ENCODE results near the gene THRB. TPM values are rescaled to one million over a fixed set of nuclear protein-coding genes. Genes with fewer than 3 reads are reported as not detected.
"Not testable (repeated sequence)": the region's sequence is repeated elsewhere in the genome, so short reads cannot be mapped to it uniquely, and the experiment has no call there.

The THRB gene
- total RNA-seq, 5 donors from 2014 or later (not counting 1 experiment from before 2014, with no cell fraction given), result 0.03 to 0.29 (median 0.19) TPM; not detected in 2

GRCh38 chr3:24400015-24400414 lies 94.6 kb downstream of the THRB start:
- H3K27me3 Mint-ChIP-seq, result no peaks in the 10 kb centered on the region
- ATAC-seq (replicated peaks in 1 of 4), result no peak
- H3K36me3 ChIP-seq (ENCODE audit: control insufficient read depth in 2 of 2, extremely low read depth in 1 of 2, insufficient read depth in 1 of 2, low read length in 1 of 2), result no peaks in the 10 kb centered on the region
- no peak overlapping the region for H3K27ac Mint-ChIP-seq
- peaks cover 0 to 2% (median 0%) of the 10 kb centered on the region in 3 donors for H3K9me3 Mint-ChIP-seq
- H3K4me1 Mint-ChIP-seq, result no peaks in the 10 kb centered on the region
- ChIA-PET CTCF (no interaction called here), POLR2A (no interaction called here)
- no peak overlapping the region for H3K27ac ChIP-seq (ENCODE audit: low read length)
- no peak for DNase-seq
- no peaks in the 10 kb centered on the region for H3K36me3 Mint-ChIP-seq
- WGBS (ENCODE audit: insufficient coverage), result no CpG with 5 or more reads among the region's 2 CpGs
- no peaks in the 10 kb centered on the region for H3K4me1 ChIP-seq (ENCODE audit: control insufficient read depth in 1 of 2, extremely low read depth in 1 of 2, insufficient read depth in 2 of 2, low read length in 2 of 2)
- H3K9me3 ChIP-seq, result no peaks in the 10 kb centered on the region
- H3K4me3 ChIP-seq (ENCODE audit: control insufficient read depth in 1 of 2, extremely low read depth in 1 of 2, low read length in 1 of 2), result no peak overlapping the region
- H3K27me3 ChIP-seq (replicated peaks in 1 of 2; ENCODE audit: control insufficient read depth in 2 of 2, extremely low read depth in 1 of 2, insufficient read depth in 2 of 2, low read length in 1 of 2), result no peaks in the 10 kb centered on the region
- no peak overlapping the region for H3K4me3 Mint-ChIP-seq

DNA sequence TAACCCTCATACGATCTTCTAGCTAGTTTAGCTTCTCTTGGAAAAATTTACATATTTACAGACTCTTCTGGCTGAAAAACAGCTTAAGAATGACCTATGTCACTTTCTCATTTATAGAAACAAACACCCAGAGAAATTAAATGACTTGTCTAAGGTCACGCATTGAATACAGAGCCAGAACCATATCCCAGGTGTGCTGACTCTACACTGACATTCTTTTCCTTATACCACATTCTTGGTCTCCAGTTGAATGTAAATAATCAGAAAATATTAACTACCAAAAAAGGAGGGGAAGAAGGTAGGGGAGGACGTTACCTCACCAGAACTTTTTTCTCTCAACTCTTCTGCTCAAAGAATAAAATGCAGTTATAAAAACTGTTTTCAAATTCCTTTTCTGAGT lies 95.0 kb downstream of the THRB start:
- ChIA-PET CTCF (no interaction called here), POLR2A (no interaction called here)
- no peaks in the 10 kb centered on the region for H3K4me1 ChIP-seq (ENCODE audit: control insufficient read depth in 1 of 2, extremely low read depth in 1 of 2, insufficient read depth in 2 of 2, low read length in 2 of 2)
- H3K36me3 ChIP-seq (ENCODE audit: control insufficient read depth in 2 of 2, extremely low read depth in 1 of 2, insufficient read depth in 1 of 2, low read length in 1 of 2), result no peaks in the 10 kb centered on the region
- H3K27ac ChIP-seq (ENCODE audit: low read length), result no peak overlapping the region
- no peaks in the 10 kb centered on the region for H3K9me3 ChIP-seq
- 73% methylated on average over 1 of the region's 3 CpGs for WGBS (ENCODE audit: insufficient coverage)
- H3K4me3 ChIP-seq (ENCODE audit: control insufficient read depth in 1 of 2, extremely low read depth in 1 of 2, low read length in 1 of 2), result no peak overlapping the region
- H3K27me3 ChIP-seq (replicated peaks in 1 of 2; ENCODE audit: control insufficient read depth in 2 of 2, extremely low read depth in 1 of 2, insufficient read depth in 2 of 2, low read length in 1 of 2), result no peaks in the 10 kb centered on the region
- no peak for DNase-seq
- no peaks in the 10 kb centered on the region for H3K27me3 Mint-ChIP-seq
- ATAC-seq (replicated peaks in 1 of 4), result no peak
- no peaks in the 10 kb centered on the region for H3K4me1 Mint-ChIP-seq
- no peaks in the 10 kb centered on the region for H3K36me3 Mint-ChIP-seq
- peaks cover 0 to 2% (median 0%) of the 10 kb centered on the region in 3 donors for H3K9me3 Mint-ChIP-seq
- no peak overlapping the region for H3K4me3 Mint-ChIP-seq
- no peak overlapping the region for H3K27ac Mint-ChIP-seq

GRCh38 chr3:24398712-24399111 lies 95.9 kb downstream of the THRB start:
- H3K27me3 ChIP-seq (replicated peaks in 1 of 2; ENCODE audit: control insufficient read depth in 2 of 2, extremely low read depth in 1 of 2, insufficient read depth in 2 of 2, low read length in 1 of 2); H3K4me1 Mint-ChIP-seq; H3K4me3 ChIP-seq (ENCODE audit: control insufficient read depth in 1 of 2, extremely low read depth in 1 of 2, low read length in 1 of 2); H3K27ac Mint-ChIP-seq; H3K36me3 ChIP-seq (ENCODE audit: control insufficient read depth in 2 of 2, extremely low read depth in 1 of 2, insufficient read depth in 1 of 2, low read length in 1 of 2); H3K4me3 Mint-ChIP-seq; H3K27ac ChIP-seq (ENCODE audit: low read length); ATAC-seq (replicated peaks in 1 of 4); H3K9me3 ChIP-seq; H3K9me3 Mint-ChIP-seq; DNase-seq; H3K27me3 Mint-ChIP-seq; CTCF ChIA-PET; H3K36me3 Mint-ChIP-seq; H3K4me1 ChIP-seq (ENCODE audit: control insufficient read depth in 1 of 2, extremely low read depth in 1 of 2, insufficient read depth in 2 of 2, low read length in 2 of 2): not testable (repeated sequence)
- WGBS (ENCODE audit: insufficient coverage), result no CpG with 5 or more reads among the region's 5 CpGs
- POLR2A ChIA-PET, result interaction anchor here in 1 of 2 donors (0.6 kb wide), 1 partner anchor 34 kb away, joined by 3 read pairs; no protein-coding TSS in a partner anchor

GRCh38 chr3:24396338-24396737 lies 98.3 kb downstream of the THRB start:
- Histone ChIP-seq H3K27me3 (replicated peaks in 1 of 2; ENCODE audit: control insufficient read depth in 2 of 2, extremely low read depth in 1 of 2, insufficient read depth in 2 of 2, low read length in 1 of 2) (no peaks in the 10 kb centered on the region), H3K27ac (ENCODE audit: low read length) (no peak overlapping the region), H3K9me3 (no peaks in the 10 kb centered on the region), H3K4me1 (ENCODE audit: control insufficient read depth in 1 of 2, extremely low read depth in 1 of 2, insufficient read depth in 2 of 2, low read length in 2 of 2) (no peaks in the 10 kb centered on the region), H3K36me3 (ENCODE audit: control insufficient read depth in 2 of 2, extremely low read depth in 1 of 2, insufficient read depth in 1 of 2, low read length in 1 of 2) (no peaks in the 10 kb centered on the region), H3K4me3 (ENCODE audit: control insufficient read depth in 1 of 2, extremely low read depth in 1 of 2, low read length in 1 of 2) (no peak overlapping the region)
- H3K4me1 Mint-ChIP-seq, result no peaks in the 10 kb centered on the region
- CTCF ChIA-PET, result no interaction called here
- H3K4me3 Mint-ChIP-seq, result no peak overlapping the region
- H3K27ac Mint-ChIP-seq, result no peak overlapping the region
- ATAC-seq (replicated peaks in 1 of 4) (no peak), DNase-seq (no peak)
- peaks cover 0 to 4% of the 10 kb centered on the region in 2 donors for H3K27me3 Mint-ChIP-seq
- POLR2A ChIA-PET, result no interaction called here
- 80% methylated on average over 2 of the region's 4 CpGs for WGBS (ENCODE audit: insufficient coverage)
- H3K36me3 Mint-ChIP-seq, result no peaks in the 10 kb centered on the region
- H3K9me3 Mint-ChIP-seq, result peaks cover 0 to 2% (median 0%) of the 10 kb centered on the region in 3 donors

DNA sequence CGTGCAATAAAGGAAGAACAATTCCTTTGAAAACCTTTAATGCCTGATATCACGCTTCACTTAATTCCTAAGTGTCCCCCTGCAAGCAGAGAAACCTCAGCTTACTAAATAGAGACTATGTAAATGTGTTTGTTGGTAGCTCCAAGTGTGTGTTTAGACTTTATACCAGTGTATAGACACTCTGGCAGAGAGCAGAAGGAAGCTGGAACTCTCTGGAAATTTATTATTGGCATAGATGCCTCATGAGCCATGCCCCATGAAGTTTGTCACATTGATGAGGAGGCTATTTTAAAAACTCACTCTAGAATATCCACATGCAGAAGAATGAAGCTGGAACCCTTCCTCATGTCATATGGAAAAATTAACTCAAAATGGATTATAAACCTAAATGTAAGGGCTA lies 99.9 kb downstream of the THRB start:
- Histone ChIP-seq H3K27ac (ENCODE audit: low read length) (no peak overlapping the region), H3K27me3 (replicated peaks in 1 of 2; ENCODE audit: control insufficient read depth in 2 of 2, extremely low read depth in 1 of 2, insufficient read depth in 2 of 2, low read length in 1 of 2) (no peaks in the 10 kb centered on the region), H3K4me3 (ENCODE audit: control insufficient read depth in 1 of 2, extremely low read depth in 1 of 2, low read length in 1 of 2) (no peak overlapping the region), H3K36me3 (ENCODE audit: control insufficient read depth in 2 of 2, extremely low read depth in 1 of 2, insufficient read depth in 1 of 2, low read length in 1 of 2) (no peaks in the 10 kb centered on the region), H3K9me3 (no peaks in the 10 kb centered on the region), H3K4me1 (ENCODE audit: control insufficient read depth in 1 of 2, extremely low read depth in 1 of 2, insufficient read depth in 2 of 2, low read length in 2 of 2) (no peaks in the 10 kb centered on the region)
- Mint-ChIP-seq H3K4me1 (no peaks in the 10 kb centered on the region), H3K27ac (no peak overlapping the region), H3K4me3 (no peak overlapping the region), H3K36me3 (no peaks in the 10 kb centered on the region), H3K9me3 (peaks cover 0 to 2% (median 0%) of the 10 kb centered on the region in 3 donors), H3K27me3 (peaks cover 0 to 4% of the 10 kb centered on the region in 2 donors)
- no CpG with 5 or more reads among the region's 2 CpGs for WGBS (ENCODE audit: insufficient coverage)
- ATAC-seq (replicated peaks in 1 of 4) (no peak), DNase-seq (no peak)
- CTCF ChIA-PET, result no interaction called here
- POLR2A ChIA-PET, result no interaction called here

- no peaks in the 10 kb centered on the region for H3K4me1 Mint-ChIP-seq
- ChIA-PET CTCF (no interaction called here), POLR2A (no interaction called here)
- Histone ChIP-seq H3K36me3 (ENCODE audit: control insufficient read depth in 2 of 2, extremely low read depth in 1 of 2, insufficient read depth in 1 of 2, low read length in 1 of 2) (no peaks in the 10 kb centered on the region), H3K4me3 (ENCODE audit: control insufficient read depth in 1 of 2, extremely low read depth in 1 of 2, low read length in 1 of 2) (no peak overlapping the region), H3K9me3 (no peaks in the 10 kb centered on the region), H3K4me1 (ENCODE audit: control insufficient read depth in 1 of 2, extremely low read depth in 1 of 2, insufficient read depth in 2 of 2, low read length in 2 of 2) (no peaks in the 10 kb centered on the region), H3K27me3 (replicated peaks in 1 of 2; ENCODE audit: control insufficient read depth in 2 of 2, extremely low read depth in 1 of 2, insufficient read depth in 2 of 2, low read length in 1 of 2) (no peaks in the 10 kb centered on the region), H3K27ac (ENCODE audit: low read length) (no peak overlapping the region)
- no peaks in the 10 kb centered on the region for H3K36me3 Mint-ChIP-seq
- H3K27me3 Mint-ChIP-seq, result peaks cover 0 to 4% of the 10 kb centered on the region in 2 donors
- H3K9me3 Mint-ChIP-seq, result peaks cover 0 to 2% (median 0%) of the 10 kb centered on the region in 3 donors
- WGBS (ENCODE audit: insufficient coverage), result no CpG with 5 or more reads among the region's 3 CpGs
- H3K27ac Mint-ChIP-seq, result no peak overlapping the region
- ATAC-seq (replicated peaks in 1 of 4) (no peak), DNase-seq (no peak)
- no peak overlapping the region for H3K4me3 Mint-ChIP-seq
Measured at GRCh38 chr3:24393316-24393715, 101.3 kb downstream of the THRB start.
